HEK293T (cell line): Measurements from ENCODE around the gene TNFAIP2.

Experiments used
- LEF1 ChIP-seq: fragments of 450-650 bp; IDR thresholded peaks from 2 replicates; pipeline ENCODE4 v1.6.1; 2017; ENCODE audit warnings: mild to moderate bottlenecking, borderline replicate concordance
- SP1 ChIP-seq: fragments of 450-650 bp; IDR thresholded peaks from 2 replicates; pipeline ENCODE4 v1.6.1; 2017
- SUZ12 ChIP-seq: fragments of 450-650 bp; IDR thresholded peaks from 2 replicates; pipeline ENCODE4 v1.6.1; 2016; ENCODE audit warnings: mild to moderate bottlenecking

DNA sequence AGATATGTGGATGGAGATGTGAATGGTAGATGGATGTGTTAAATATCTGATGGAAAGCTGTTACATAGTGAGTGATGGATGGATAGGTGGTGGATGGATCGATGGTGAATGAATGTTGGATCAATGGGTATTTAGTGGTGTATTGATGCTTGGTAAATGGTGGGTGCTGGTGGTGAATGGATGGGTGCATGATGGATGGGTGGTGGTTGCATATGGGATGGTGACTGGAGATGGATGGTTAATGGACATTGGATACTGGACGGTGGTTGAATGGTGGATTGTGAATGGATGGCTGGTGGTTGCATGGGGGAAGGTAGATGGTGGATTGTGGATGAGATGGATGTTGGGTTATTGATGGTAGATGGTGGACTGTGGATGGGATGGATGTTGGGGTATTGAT is 41.3 kb upstream of the TNFAIP2 start:
- TF ChIP-seq SP1 (no peak), SUZ12 (no peak), LEF1 (no peak)
